GM12878 (cell line): ENCODE measurements around the gene DDX10. TPM values are rescaled to one million over a fixed set of nuclear protein-coding genes. Genes with fewer than 3 reads are reported as not detected.

Experiments used
- ATAC-seq: fragments of 200-7000 bp; cut with Tn5 transposase; 3 replicates; pipeline ENCODE4 v1.9.1; 2020; ENCODE audit warnings: mild to moderate bottlenecking, moderate library complexity
- BruUV-seq: library from RNA; stranded (reverse); fragments of 400-500 nt; replicated peaks from 2 replicates; lab custom pipeline; 2021; lab: Mats Ljungman, UMichigan
- CTCF ChIA-PET: fragments of 300-600 bp; sonication (Branson Sonifier 250); formaldehyde crosslinking; extraction: SDS; loops from one replicate; lab custom pipeline; 2021; ENCODE audit warnings: inconsistent platforms; lab: Yijun Ruan, JAX
- POLR2A ChIA-PET: fragments of 350-600 bp; formaldehyde crosslinking; extraction: SDS; loops from one replicate; lab custom pipeline; 2021; ENCODE audit warnings: inconsistent platforms; lab: Charles Lee
- RAD21 ChIA-PET: fragments of 300-600 bp; sonication (Branson Sonifier 250); formaldehyde crosslinking; loops from one replicate; lab custom pipeline; 2023; ENCODE audit warnings: antibody characterized with exemption; ENCODE audit not compliant: unreplicated experiment; lab: Charles Lee
- SMC1A ChIA-PET: fragments of 300-600 bp; sonication (Branson Sonifier 250); formaldehyde crosslinking; loops from one replicate; lab custom pipeline; 2023; ENCODE audit not compliant: unreplicated experiment, uncharacterized antibody; lab: Charles Lee
- DNase-seq: peaks from one replicate; pipeline ENCODE4 v3.0.0-alpha.2; 2011; ENCODE audit warnings: low read depth, low spot score
- FAIRE-seq: peaks from 3 replicates; lab custom pipeline; 2011; peaks lifted over from hg19 to GRCh38; lab: Jason Lieb, UNC
- H2AFZ ChIP-seq: 2 replicates; pipeline ENCODE4 v1.6.0; 2011; ENCODE audit warnings: low read depth, low read length, control low read depth; ENCODE audit not compliant: control insufficient read depth
- H3K27ac ChIP-seq: 2 replicates; pipeline ENCODE4 v1.5.1; 2011; ENCODE audit warnings: control low read depth; ENCODE audit not compliant: control insufficient read depth, insufficient read depth
- H3K27me3 ChIP-seq, 2 experiments: replicated peaks in 1 of 2; 2 replicates each; pipeline versions ENCODE4 v1.6.0 to v1.6.1; 2011; ENCODE audit warnings: low read length in 1 of 2; ENCODE audit not compliant: control insufficient read depth in 2 of 2, insufficient read depth in 2 of 2
- H3K36me3 ChIP-seq, 2 experiments: 2 replicates each; pipeline ENCODE4 v1.5.1; 2011; ENCODE audit warnings: low read length in 1 of 2; ENCODE audit not compliant: control insufficient read depth in 2 of 2, insufficient read depth in 2 of 2
- H3K4me1 ChIP-seq: 2 replicates; pipeline ENCODE4 v1.6.1; 2011; ENCODE audit warnings: mild to moderate bottlenecking, low read length, moderate library complexity, mixed read lengths; ENCODE audit not compliant: control insufficient read depth, insufficient read depth
- H3K4me2 ChIP-seq: 2 replicates; pipeline ENCODE4 v1.6.0; 2011; ENCODE audit warnings: control low read depth; ENCODE audit not compliant: control insufficient read depth, insufficient read depth
- H3K4me3 ChIP-seq: fragments of 200-600 bp; sonication (generic); 2 replicates; pipeline ENCODE4 v1.5.1; 2016
- H3K79me2 ChIP-seq: 2 replicates; pipeline ENCODE4 v1.6.0; 2011; ENCODE audit warnings: low read length; ENCODE audit not compliant: control insufficient read depth, insufficient read depth
- H3K9ac ChIP-seq: 2 replicates; pipeline ENCODE4 v1.8.0; 2011; ENCODE audit warnings: low read length, control low read depth, mixed read lengths; ENCODE audit not compliant: control insufficient read depth, insufficient read depth
- H3K9me3 ChIP-seq: replicated peaks from 3 replicates; pipeline ENCODE4 v1.5.1; 2011; ENCODE audit warnings: mild to moderate bottlenecking, low read length; ENCODE audit not compliant: control insufficient read depth, insufficient read depth
- H4K20me1 ChIP-seq: 2 replicates; pipeline ENCODE4 v1.6.0; 2011; ENCODE audit not compliant: control insufficient read depth, insufficient read depth
- CREB1 ChIP-seq: IDR thresholded peaks from 2 replicates; pipeline ENCODE4 v1.6.1; 2012; ENCODE audit warnings: low read depth, mild to moderate bottlenecking, inconsistent platforms
- E4F1 ChIP-seq: fragments of 450-650 bp; IDR thresholded peaks from 2 replicates; pipeline ENCODE4 v1.6.1; 2018; ENCODE audit warnings: borderline replicate concordance, mild to moderate bottlenecking; ENCODE audit not compliant: partially characterized antibody
- IKZF1 ChIP-seq: fragments of 450-650 bp; conservative IDR thresholded peaks from 2 replicates; pipeline ENCODE4 v1.6.1; 2017; ENCODE audit warnings: antibody characterized with exemption, mild to moderate bottlenecking
- JUND ChIP-seq: IDR thresholded peaks from 2 replicates; pipeline ENCODE4 v1.6.1; 2012; ENCODE audit warnings: low read depth, mild to moderate bottlenecking, low read length, improper control_type of control experiment, moderate library complexity
- RFX5 ChIP-seq: IDR thresholded peaks from 2 replicates; pipeline ENCODE4 v1.6.1; 2011; ENCODE audit warnings: low read depth, low read length, improper control_type of control experiment
- SPI1 ChIP-seq: IDR thresholded peaks from 2 replicates; pipeline ENCODE4 v1.6.1; 2011; ENCODE audit warnings: low read depth, mild to moderate bottlenecking, low read length, moderate library complexity, borderline replicate concordance; ENCODE audit not compliant: insufficient read depth
- SREBF2 ChIP-seq: IDR thresholded peaks from 2 replicates; pipeline ENCODE4 v1.6.1; 2012; ENCODE audit warnings: mild to moderate bottlenecking, low read length
- WGBS: methylation state at CpG from one replicate; pipeline ENCODE4 v1.1.6; 2016; ENCODE audit warnings: low lambda C conversion rate; ENCODE audit not compliant: insufficient replicate concordance, insufficient coverage; ENCODE audit errors: missing lambda C conversion rate; 5-methylcytosine and 5-hydroxymethylcytosine counted together
- in situ Hi-C: fragments of 300-500 bp; cut with MboI; formaldehyde crosslinking; loops from 9 replicates; pipeline ENCODE4 v1.14.3; 2018; ENCODE audit warnings: mixed read lengths
- intact Hi-C: fragments of 100-400 bp; cut with micrococcal nuclease; formaldehyde crosslinking; loops from one replicate; pipeline ENCODE4 v1.14.2; 2022; ENCODE audit not compliant: unreplicated experiment
- polyA plus RNA-seq, 11 experiments: library from polyadenylated mRNA; depleted of rRNA in 4 of 11; unstranded in 6 of 11; stranded (reverse) in 5 of 11; fragments of >200 nt; fragmentation: Nextera tagmentation in 4 of 11; fragmentation: Illumina TruSeq in 1 of 11; extraction: Ambion mirVana in 4 of 11; extraction: Trizol in 1 of 11; gene quantifications; 1 replicate in 1 of 11; 2 replicates in 10 of 11; pipeline versions ENCODE4 v1.2.1 to v1.2.3, GENCODE V29; 2011 to 2016; ENCODE audit warnings: inconsistent platforms in 2 of 11, missing spikeins in 2 of 11, low read depth in 1 of 11
- total RNA-seq, 4 experiments: library from RNA; depleted of rRNA in 3 of 4; stranded (reverse); fragments of >200 nt in 3 of 4; fragmentation: Illumina TruSeq in 1 of 4; extraction: Trizol in 1 of 4; gene quantifications; 2 replicates each; pipeline versions ENCODE4 v1.2.1 to v1.2.3, GENCODE V29; 2013 to 2021

The DDX10 gene
- total and polyA plus RNA-seq, 10 of the 15 experiments (the other 5 are each of a cell fraction or from before 2014, with no cell fraction given): 20.9 to 51.5 (median 31.9) TPM

GRCh38 chr11:108966206-108966605, 301.3 kb downstream of the DDX10 start:
- H3K36me3 ChIP-seq: no peaks in the 10 kb centered on the region
- FAIRE-seq (no peak), ATAC-seq (no peak), DNase-seq (no peak)
- intact Hi-C loops: no loop called here
- BruUV-seq: no TSS peak
- no peaks in the 10 kb centered on the region for H3K79me2 ChIP-seq
- no peaks in the 10 kb centered on the region for H4K20me1 ChIP-seq
- POLR2A ChIA-PET: no interaction called here
- no peak overlapping the region for H3K4me2 ChIP-seq
- WGBS: 95% methylated on average over 4 of the region's 4 CpGs
- TF ChIP-seq E4F1: no peak
- no peak for TF ChIP-seq JUND
- no peak for TF ChIP-seq RFX5
- no peaks in the 10 kb centered on the region for H3K9me3 ChIP-seq
- no peaks in the 10 kb centered on the region; a peak in 1 of 4 replicates for H3K27me3 ChIP-seq
- SMC1A ChIA-PET: no interaction called here
- no peak overlapping the region for H3K9ac ChIP-seq
- H2AFZ ChIP-seq: no peak overlapping the region
- in situ Hi-C loops: no loop called here
- CTCF ChIA-PET: no interaction called here
- H3K27ac ChIP-seq: no peak overlapping the region
- no peaks in the 10 kb centered on the region for H3K4me1 ChIP-seq
- H3K4me3 ChIP-seq: no peak overlapping the region
- RAD21 ChIA-PET: no interaction called here

GRCh38 chr11:108966978-108967377, 302.1 kb downstream of the DDX10 start:
- ChIA-PET SMC1A (no interaction called here), CTCF (no interaction called here), RAD21 (no interaction called here), POLR2A (no interaction called here)
- Histone ChIP-seq H2AFZ (no peak overlapping the region), H3K36me3 (no peaks in the 10 kb centered on the region), H3K27ac (no peak overlapping the region), H3K9me3 (no peaks in the 10 kb centered on the region), H3K4me3 (no peak overlapping the region), H4K20me1 (no peaks in the 10 kb centered on the region), H3K9ac (no peak overlapping the region), H3K79me2 (no peaks in the 10 kb centered on the region), H3K4me1 (no peaks in the 10 kb centered on the region), H3K27me3 (no peaks in the 10 kb centered on the region; a peak in 1 of 4 replicates), H3K4me2 (no peak overlapping the region)
- intact Hi-C loops (no loop called here), in situ Hi-C loops (no loop called here)
- ATAC-seq (no peak), FAIRE-seq (no peak), DNase-seq (no peak)
- no peak for TF ChIP-seq SREBF2
- no peak for TF ChIP-seq IKZF1
- no peak for TF ChIP-seq SPI1
- TF ChIP-seq CREB1: no peak
- WGBS: 0% methylated on average over 3 of the region's 3 CpGs
- no TSS peak for BruUV-seq
